ENCODE data around the gene PEX5L. TPM values are rescaled to one million over a fixed set of nuclear protein-coding genes. Genes with fewer than 3 reads are reported as not detected.

PEX5L gene
- total RNA-seq, 2 donors from 2014 or later = 0.86 to 1.9 TPM

- no peak overlapping the region for H3K4me3 ChIP-seq (ENCODE audit: low read length)
- no peak overlapping the region for H3K9ac ChIP-seq (ENCODE audit: extremely low read depth, low read length, poor library complexity, severe bottlenecking)
- no peaks in the 10 kb centered on the region for H3K36me3 Mint-ChIP-seq (ENCODE audit: low read depth)
- no peak overlapping the region for H3K4me3 Mint-ChIP-seq
- no peaks in the 10 kb centered on the region for H3K27me3 ChIP-seq (ENCODE audit: control insufficient read depth, insufficient read depth, low read length, poor library complexity, severe bottlenecking)
- WGBS, 2 experiments (ENCODE audit: insufficient coverage in 1 of 2, insufficient read length in 1 of 2) = 88 to 97% methylated on average over 7 to 10 of the region's 10 CpGs
- H3K27me3 Mint-ChIP-seq (ENCODE audit: insufficient read depth) = no peaks in the 10 kb centered on the region
- no peak for TF ChIP-seq CTCF (conservative IDR thresholded peaks at IDR 0.05)
- DNase-seq = no peak
- no peaks in the 10 kb centered on the region for H3K9me3 Mint-ChIP-seq
- H3K27ac ChIP-seq (ENCODE audit: low read depth, low read length) = no peak overlapping the region
- peaks cover 23% of the 10 kb centered on the region for H3K4me1 Mint-ChIP-seq
- H3K4me1 ChIP-seq (ENCODE audit: control insufficient read depth, insufficient read depth, low read length) = peaks cover 14% of the 10 kb centered on the region
- H3K27ac Mint-ChIP-seq = no peak overlapping the region
- no peaks in the 10 kb centered on the region for H3K36me3 ChIP-seq (ENCODE audit: control insufficient read depth, insufficient read depth, low read length)
- H3K9me3 ChIP-seq (ENCODE audit: control insufficient read depth, low read length) = no peaks in the 10 kb centered on the region
Observed at GRCh38 chr3:179902061-179902460, 134.7 kb downstream of the PEX5L start.

- Histone ChIP-seq H3K27me3 (ENCODE audit: control insufficient read depth, insufficient read depth, low read length, poor library complexity, severe bottlenecking) (no peaks in the 10 kb centered on the region), H3K4me1 (ENCODE audit: control insufficient read depth, insufficient read depth, low read length) (peaks cover 12% of the 10 kb centered on the region), H3K27ac (ENCODE audit: low read depth, low read length) (no peak overlapping the region), H3K36me3 (ENCODE audit: control insufficient read depth, insufficient read depth, low read length) (no peaks in the 10 kb centered on the region), H3K9me3 (ENCODE audit: control insufficient read depth, low read length) (no peaks in the 10 kb centered on the region), H3K4me3 (ENCODE audit: low read length) (no peak overlapping the region), H3K9ac (ENCODE audit: extremely low read depth, low read length, poor library complexity, severe bottlenecking) (no peak overlapping the region)
- DNase-seq = peak; percentile 81
- H3K4me3 Mint-ChIP-seq = no peak overlapping the region
- 14% methylated on average over 1 of the region's 2 CpGs; no CpG with 5 or more reads in 1 of the 2 experiments for WGBS, 2 experiments (ENCODE audit: insufficient coverage in 1 of 2, insufficient read length in 1 of 2)
- H3K4me1 Mint-ChIP-seq = peaks cover 19% of the 10 kb centered on the region
- H3K9me3 Mint-ChIP-seq = no peaks in the 10 kb centered on the region
- H3K27ac Mint-ChIP-seq = no peak overlapping the region
- H3K36me3 Mint-ChIP-seq (ENCODE audit: low read depth) = no peaks in the 10 kb centered on the region
- H3K27me3 Mint-ChIP-seq (ENCODE audit: insufficient read depth) = no peaks in the 10 kb centered on the region
- TF ChIP-seq CTCF (conservative IDR thresholded peaks at IDR 0.05) = no peak
Observed at GRCh38 chr3:179898024-179898423, 138.7 kb downstream of the PEX5L start.

- no peak overlapping the region for H3K27ac ChIP-seq (ENCODE audit: low read depth, low read length)
- Mint-ChIP-seq H3K4me1 (peaks cover 18% of the 10 kb centered on the region), H3K9me3 (no peaks in the 10 kb centered on the region), H3K27ac (no peak overlapping the region), H3K27me3 (ENCODE audit: insufficient read depth) (no peaks in the 10 kb centered on the region), H3K36me3 (ENCODE audit: low read depth) (no peaks in the 10 kb centered on the region), H3K4me3 (no peak overlapping the region)
- no peaks in the 10 kb centered on the region for H3K36me3 ChIP-seq (ENCODE audit: control insufficient read depth, insufficient read depth, low read length)
- no peak for TF ChIP-seq CTCF (conservative IDR thresholded peaks at IDR 0.05)
- no peaks in the 10 kb centered on the region for H3K27me3 ChIP-seq (ENCODE audit: control insufficient read depth, insufficient read depth, low read length, poor library complexity, severe bottlenecking)
- 85% methylated on average over 4 of the region's 4 CpGs; no CpG with 5 or more reads in 1 of the 2 experiments for WGBS, 2 experiments (ENCODE audit: insufficient coverage in 1 of 2, insufficient read length in 1 of 2)
- peaks cover 12% of the 10 kb centered on the region for H3K4me1 ChIP-seq (ENCODE audit: control insufficient read depth, insufficient read depth, low read length)
- no peaks in the 10 kb centered on the region for H3K9me3 ChIP-seq (ENCODE audit: control insufficient read depth, low read length)
- H3K4me3 ChIP-seq (ENCODE audit: low read length) = no peak overlapping the region
- H3K9ac ChIP-seq (ENCODE audit: extremely low read depth, low read length, poor library complexity, severe bottlenecking) = no peak overlapping the region
- DNase-seq = no peak
Observed at GRCh38 chr3:179897231-179897630, 139.5 kb downstream of the PEX5L start.

Data from endodermal cell (in vitro differentiated cells).